A673 (cell line): ENCODE measurements around the gene GBF1. TPM values are rescaled to one million over a fixed set of nuclear protein-coding genes. Genes with fewer than 3 reads are reported as not detected.

Experiments
- BruUV-seq: library from RNA; stranded (reverse); fragments of 400-500 nt; replicated peaks from 2 replicates; lab custom pipeline; 2021; lab: Mats Ljungman, UMichigan
- CTCF ChIA-PET: fragments of 300-600 bp; sonication (Branson Sonifier 250); formaldehyde crosslinking; loops from one replicate; lab custom pipeline; 2022; ENCODE audit warnings: antibody characterized with exemption; lab: Charles Lee
- POLR2A ChIA-PET: fragments of 300-600 bp; sonication (Branson Sonifier 250); formaldehyde crosslinking; loops from one replicate; lab custom pipeline; 2022; ENCODE audit warnings: antibody characterized with exemption; ENCODE audit not compliant: low non-redundant PET; lab: Charles Lee
- DNase-seq: peaks from one replicate; pipeline ENCODE4 v3.0.0-alpha.2; 2015; ENCODE audit warnings: low spot score
- H3K27ac ChIP-seq: fragments of 200-600 bp; sonication (generic); 2 replicates; pipeline ENCODE4 v1.5.1; 2016; ENCODE audit warnings: mixed run types, low read depth, mild to moderate bottlenecking, mixed read lengths, antibody characterized with exemption, low read length; ENCODE audit not compliant: poor library complexity, severe bottlenecking
- H3K27me3 ChIP-seq: fragments of 200-600 bp; sonication (generic); replicated peaks from 2 replicates; pipeline ENCODE4 v1.6.1; 2017; ENCODE audit warnings: mixed run types, low read depth, mild to moderate bottlenecking, mixed read lengths, antibody characterized with exemption, low read length; ENCODE audit not compliant: insufficient read depth, poor library complexity
- H3K36me3 ChIP-seq: fragments of 200-600 bp; sonication (generic); 2 replicates; pipeline ENCODE4 v1.6.1; 2016; ENCODE audit warnings: mixed run types, mild to moderate bottlenecking, mixed read lengths, antibody characterized with exemption, low read length; ENCODE audit not compliant: insufficient read depth, poor library complexity, severe bottlenecking
- H3K4me1 ChIP-seq: fragments of 200-600 bp; sonication (generic); 2 replicates; pipeline ENCODE4 v1.6.1; 2017; ENCODE audit warnings: mixed run types, mild to moderate bottlenecking, mixed read lengths, antibody characterized with exemption, low read length; ENCODE audit not compliant: insufficient read depth, poor library complexity, severe bottlenecking
- H3K4me3 ChIP-seq: fragments of 200-600 bp; sonication (generic); 2 replicates; pipeline ENCODE4 v1.5.1; 2016; ENCODE audit warnings: low read depth, mixed run types, mild to moderate bottlenecking, mixed read lengths, low read length; ENCODE audit not compliant: poor library complexity, severe bottlenecking
- H3K9me3 ChIP-seq: fragments of 200-600 bp; sonication (generic); 2 replicates; pipeline ENCODE4 v1.6.1; 2016; ENCODE audit warnings: mixed run types, low read depth, mild to moderate bottlenecking, mixed read lengths, antibody characterized with exemption, low read length; ENCODE audit not compliant: poor library complexity, severe bottlenecking
- CTCF ChIP-seq: fragments of 300-800, 200-600 bp; sonication (generic); conservative IDR thresholded peaks from 2 replicates; pipeline ENCODE4 v1.5.1; 2017; ENCODE audit warnings: low read depth, mild to moderate bottlenecking, antibody characterized with exemption, low read length, moderate library complexity, mixed read lengths
- EZH2 ChIP-seq: fragments of 200-600 bp; sonication (generic); IDR thresholded peaks from 2 replicates; pipeline ENCODE4 v1.6.1; 2017; ENCODE audit warnings: borderline replicate concordance, low read depth, mild to moderate bottlenecking, mixed read lengths, antibody characterized with exemption, low read length; ENCODE audit not compliant: poor library complexity, severe bottlenecking
- intact Hi-C: fragments of 100-400 bp; cut with micrococcal nuclease; formaldehyde crosslinking; loops from one replicate; pipeline ENCODE4 v1.10.0; 2022; ENCODE audit not compliant: unreplicated experiment
- total RNA-seq: library from RNA; stranded (reverse); gene quantifications from 2 replicates; pipeline ENCODE4 v1.2.3, GENCODE V29; 2021

Gene GBF1
- total RNA-seq, 1 experiment from 2014 or later: 50.0 TPM

GRCh38 chr10:102198027-102198426 is 47.3 kb upstream of the GBF1 start:
- Histone ChIP-seq H3K4me3 (no peak overlapping the region), H3K9me3 (no peaks in the 10 kb centered on the region), H3K27ac (no peak overlapping the region), H3K4me1 (no peaks in the 10 kb centered on the region), H3K27me3 (no peaks in the 10 kb centered on the region), H3K36me3 (no peaks in the 10 kb centered on the region)
- ChIA-PET CTCF (no interaction called here), POLR2A (no interaction called here)
- intact Hi-C loops: no loop called here
- TF ChIP-seq EZH2 (no peak), CTCF (no peak)
- BruUV-seq: no TSS peak
- no peak for DNase-seq

GRCh38 chr10:102200751-102201640 is 44.3 kb upstream of the GBF1 start:
- no peak for DNase-seq
- Histone ChIP-seq H3K27ac (no peak overlapping the region), H3K9me3 (peaks cover 8% of the 10 kb centered on the region), H3K4me1 (no peaks in the 10 kb centered on the region), H3K36me3 (no peaks in the 10 kb centered on the region), H3K4me3 (no peak overlapping the region), H3K27me3 (no peaks in the 10 kb centered on the region)
- POLR2A ChIA-PET: no interaction called here
- TF ChIP-seq CTCF (no peak), EZH2 (no peak)
- no TSS peak for BruUV-seq
- intact Hi-C loops: no loop called here
- CTCF ChIA-PET: no interaction called here

- TF ChIP-seq CTCF (no peak), EZH2 (no peak)
- DNase-seq: no peak
- Histone ChIP-seq H3K9me3 (peaks cover 8% of the 10 kb centered on the region), H3K36me3 (no peaks in the 10 kb centered on the region), H3K4me1 (no peaks in the 10 kb centered on the region), H3K4me3 (no peak overlapping the region), H3K27ac (no peak overlapping the region), H3K27me3 (no peaks in the 10 kb centered on the region)
- intact Hi-C loops: no loop called here
- CTCF ChIA-PET: no interaction called here
- POLR2A ChIA-PET: no interaction called here
- BruUV-seq: no TSS peak
These were observed 42.9 kb upstream of the GBF1 start for GRCh38 chr10:102202386-102202785.
